Lung (tissue), 12 donors: ENCODE measurements around the gene PCDH18. TPM values are rescaled to one million over a fixed set of nuclear protein-coding genes. Genes with fewer than 3 reads are reported as not detected.

Source experiments
- ATAC-seq: fragments of 200-7000 bp; cut with Tn5 transposase; one replicate; pipeline ENCODE4 v1.9.1; 2020; ENCODE audit warnings: moderate number of reproducible peaks; ENCODE audit not compliant: insufficient read depth, low FRiP score
- DNase-seq, 3 donors: peaks; one replicate each; pipeline ENCODE4 v3.0.0-alpha.2; 2013 to 2017
- H3K27ac ChIP-seq, 2 donors: one replicate each; pipeline ENCODE4 v1.5.1; 2013; ENCODE audit warnings: mild to moderate bottlenecking in 2 of 2, moderate library complexity in 2 of 2, control low read depth in 1 of 2, inconsistent platforms in 1 of 2, low read depth in 1 of 2, low read length in 1 of 2
- H3K27me3 ChIP-seq, 3 donors: one replicate each; pipeline ENCODE4 v1.5.1; 2013; ENCODE audit warnings: low read length in 2 of 3; ENCODE audit not compliant: control insufficient read depth in 3 of 3, insufficient read depth in 3 of 3
- H3K36me3 ChIP-seq, 4 donors: one replicate each; pipeline ENCODE4 v1.5.1; 2013; ENCODE audit warnings: low read length in 4 of 4, mild to moderate bottlenecking in 1 of 4, moderate library complexity in 1 of 4; ENCODE audit not compliant: control insufficient read depth in 4 of 4, insufficient read depth in 4 of 4
- H3K4me1 ChIP-seq, 5 donors: one replicate each; pipeline ENCODE4 v1.5.1; 2013; ENCODE audit warnings: low read length in 5 of 5, mild to moderate bottlenecking in 2 of 5, moderate library complexity in 1 of 5; ENCODE audit not compliant: control insufficient read depth in 5 of 5, insufficient read depth in 5 of 5
- H3K4me3 ChIP-seq: one replicate; pipeline ENCODE4 v1.5.1; 2013; ENCODE audit warnings: mild to moderate bottlenecking, control low read depth, moderate library complexity
- H3K9ac ChIP-seq, 2 donors: one replicate each; pipeline ENCODE4 v1.5.1; 2013; ENCODE audit warnings: low read length in 2 of 2, control low read depth in 1 of 2; ENCODE audit not compliant: insufficient read depth in 1 of 2
- H3K9me3 ChIP-seq, 4 donors: one replicate each; pipeline ENCODE4 v1.5.1; 2013; ENCODE audit warnings: low read length in 3 of 4, mild to moderate bottlenecking in 1 of 4, moderate library complexity in 1 of 4; ENCODE audit not compliant: control insufficient read depth in 4 of 4, insufficient read depth in 3 of 4
- CTCF ChIP-seq: IDR thresholded peaks from 2 replicates; pipeline ENCODE4 v1.5.1; 2012; ENCODE audit warnings: mild to moderate bottlenecking; ENCODE audit errors: control extremely low read depth, extremely low read depth
- WGBS, 2 donors: extraction: QIAGEN DNeasy Blood & Tissue Kit; methylation state at CpG; one replicate each; pipeline ENCODE4 v1.1.7; 2013; 5-methylcytosine and 5-hydroxymethylcytosine counted together
- polyA plus RNA-seq, 2 donors: library from polyadenylated mRNA; stranded (reverse); fragments of 200-250 nt; gene quantifications; one replicate each; pipeline ENCODE4 v1.2.1, GENCODE V29; 2013
- total RNA-seq, 2 donors: library from RNA; depleted of rRNA in 1 of 2; stranded (reverse); fragments of >200 nt in 1 of 2; gene quantifications; one replicate each; pipeline ENCODE4 v1.2.1, GENCODE V29; 2014 to 2021
- donor health status: control.
- donor health status: control.
- donor health status: Bipolar disorder and iron deficiency.
- donor health status: healthy.
- donor health status: DM: yes; HTN: yes; CAD: no.

The PCDH18 gene
- total and polyA plus RNA-seq, 4 donors, result 1.7 to 106 (median 4.8) TPM

- TF ChIP-seq CTCF, result no peak
- Histone ChIP-seq H3K27me3 (no peaks in the 10 kb centered on the region), H3K4me3 (no peak overlapping the region), H3K27ac (no peak overlapping the region), H3K36me3 (peaks cover 0 to 19% (median 4%) of the 10 kb centered on the region in 4 donors), H3K9me3 (peaks cover 0 to 4% (median 0%) of the 10 kb centered on the region in 4 donors), H3K9ac (no peak overlapping the region), H3K4me1 (peaks cover 0 to 25% (median 0%) of the 10 kb centered on the region in 5 donors)
- no peak for DNase-seq
- 54 to 68% methylated on average over 1 of the region's 1 CpG for WGBS, 2 donors
- no peak for ATAC-seq
Measured at GRCh38 chr4:137534516-137534915, 2.2 kb upstream of the PCDH18 start.

GRCh38 chr4:137533855-137534254, 1.6 kb upstream of the PCDH18 start:
- 78 to 80% methylated on average over 2 of the region's 2 CpGs for WGBS, 2 donors
- peaks cover 0 to 20% (median 0%) of the 10 kb centered on the region in 5 donors for H3K4me1 ChIP-seq
- no peak for TF ChIP-seq CTCF
- peaks cover 0 to 5% (median 0%) of the 10 kb centered on the region in 4 donors for H3K9me3 ChIP-seq
- no peaks in the 10 kb centered on the region for H3K27me3 ChIP-seq
- ATAC-seq (no peak), DNase-seq (no peak)
- H3K27ac ChIP-seq, result peak overlapping the region in 1 of 2 donors; percentile 45
- no peak overlapping the region for H3K4me3 ChIP-seq
- H3K36me3 ChIP-seq, result peaks cover 0 to 22% (median 5%) of the 10 kb centered on the region in 4 donors
- peak overlapping the region in 1 of 2 donors; percentile 67 for H3K9ac ChIP-seq

DNA sequence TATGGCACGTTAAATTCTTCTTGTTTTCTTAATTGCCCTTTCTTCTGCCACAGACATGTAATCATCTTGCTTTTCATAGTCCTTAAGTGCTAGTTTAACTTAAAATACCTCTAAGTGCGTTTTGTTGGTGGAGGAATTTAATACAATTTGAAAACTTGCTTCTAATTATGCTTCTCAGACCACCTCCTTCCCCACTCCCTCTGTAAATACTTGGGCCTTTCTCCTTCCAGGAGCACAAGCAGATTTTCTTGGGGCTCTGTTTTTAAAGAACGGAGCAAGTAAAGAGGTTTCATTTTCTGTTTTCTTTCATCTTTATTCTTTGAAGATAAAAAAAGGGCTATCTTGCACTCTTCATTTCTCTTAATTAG, 559 bp upstream of the PCDH18 start:
- TF ChIP-seq CTCF, result no peak
- ATAC-seq (no peak), DNase-seq (no peak)
- Histone ChIP-seq H3K4me1 (peaks cover 0 to 19% (median 0%) of the 10 kb centered on the region in 5 donors), H3K27me3 (no peaks in the 10 kb centered on the region), H3K9me3 (peaks cover 0 to 5% (median 0%) of the 10 kb centered on the region in 4 donors), H3K36me3 (peaks cover 0 to 28% (median 5%) of the 10 kb centered on the region in 4 donors), H3K27ac (peak overlapping the region in 1 of 2 donors; percentile 87), H3K9ac (peak overlapping the region in 1 of 2 donors; percentile 86), H3K4me3 (no peak overlapping the region)
- WGBS, 2 donors, result 4 to 6% methylated on average over 3 of the region's 3 CpGs
